SK-N-SH treated with all-trans-retinoic acid at 6 μM for 48 hours (cell line): ENCODE data around the gene NACA2.

Experiments
- ATAC-seq: fragments of 200-7000 bp; cut with Tn5 transposase; 3 replicates; pipeline ENCODE4 v1.9.1; 2020; ENCODE audit warnings: mild to moderate bottlenecking, moderate library complexity
- ARNTL ChIP-seq: fragments of 450-650 bp; formaldehyde crosslinking; IDR thresholded peaks from 2 replicates; pipeline ENCODE4 v1.5.0; 2020; ENCODE audit warnings: low read depth, mild to moderate bottlenecking, moderate library complexity, borderline replicate concordance
- BACH2 ChIP-seq: fragments of 250-450 bp; sonication (Bioruptor Pico); IDR thresholded peaks from 2 replicates; pipeline ENCODE4 v1.9.0; 2021; ENCODE audit warnings: mild to moderate bottlenecking, borderline replicate concordance
- CSDC2 ChIP-seq: fragments of 250-450 bp; sonication (Bioruptor Pico); IDR thresholded peaks from 2 replicates; pipeline ENCODE4 v1.5.0; 2020; ENCODE audit warnings: mild to moderate bottlenecking, moderate library complexity
- ESRRG ChIP-seq: fragments of 250-450 bp; sonication (Bioruptor Pico); IDR thresholded peaks from 2 replicates; pipeline ENCODE4 v1.6.1; 2021; ENCODE audit warnings: mild to moderate bottlenecking
- GLIS3 ChIP-seq: fragments of 250-450 bp; sonication (Bioruptor Pico); IDR thresholded peaks from 2 replicates; pipeline ENCODE4 v1.5.0; 2020; ENCODE audit warnings: mild to moderate bottlenecking, moderate library complexity
- ISL1 ChIP-seq: fragments of 250-450 bp; sonication (Bioruptor Pico); IDR thresholded peaks from 2 replicates; pipeline ENCODE4 v2.1.2; 2022; ENCODE audit warnings: mild to moderate bottlenecking, moderate library complexity
- OSR1 ChIP-seq: fragments of 250-450 bp; sonication (Bioruptor Pico); IDR thresholded peaks from 2 replicates; pipeline ENCODE4 v1.8.0; 2022; ENCODE audit warnings: moderate library complexity, mild to moderate bottlenecking, inconsistent platforms
- PPARA ChIP-seq: fragments of 250-450 bp; sonication (Bioruptor Pico); IDR thresholded peaks from 2 replicates; pipeline ENCODE4 v1.5.0; 2020; ENCODE audit warnings: mild to moderate bottlenecking, borderline replicate concordance
- RARB ChIP-seq: fragments of 250-450 bp; sonication (Bioruptor Pico); IDR thresholded peaks from 2 replicates; pipeline ENCODE4 v1.8.0; 2021; ENCODE audit warnings: mild to moderate bottlenecking, moderate library complexity
- SNAI2 ChIP-seq: fragments of 250-450 bp; sonication (Bioruptor Pico); IDR thresholded peaks from 2 replicates; pipeline ENCODE4 v1.5.0; 2020; ENCODE audit warnings: mild to moderate bottlenecking, moderate library complexity
- TOX ChIP-seq: fragments of 250-450 bp; sonication (Bioruptor Pico); IDR thresholded peaks from 2 replicates; pipeline ENCODE4 v1.8.0; 2021; ENCODE audit warnings: mild to moderate bottlenecking, moderate library complexity, borderline replicate concordance
- ZC3H10 ChIP-seq: fragments of 250-450 bp; sonication (Bioruptor Pico); IDR thresholded peaks from 2 replicates; pipeline ENCODE4 v1.5.1; 2021; ENCODE audit warnings: mild to moderate bottlenecking, moderate library complexity
- ZFP3 ChIP-seq: fragments of 250-450 bp; sonication (Bioruptor Pico); IDR thresholded peaks from 2 replicates; pipeline ENCODE4 v1.5.0; 2020; ENCODE audit warnings: mild to moderate bottlenecking, moderate library complexity
- ZNF565 ChIP-seq: fragments of 450-650 bp; formaldehyde crosslinking; conservative IDR thresholded peaks from 2 replicates; pipeline ENCODE4 v1.5.0; 2020; ENCODE audit warnings: low read depth, mild to moderate bottlenecking, moderate library complexity
- ZNF70 ChIP-seq: fragments of 450-650 bp; formaldehyde crosslinking; IDR thresholded peaks from 2 replicates; pipeline ENCODE4 v1.5.0; 2020; ENCODE audit warnings: mild to moderate bottlenecking, moderate library complexity
- ZNF8 ChIP-seq: fragments of 450-650 bp; formaldehyde crosslinking; IDR thresholded peaks from 2 replicates; pipeline ENCODE4 v1.5.0; 2020; ENCODE audit warnings: mild to moderate bottlenecking, moderate library complexity
- TF ChIP-seq, protein P1 (sequence below): fragments of 250-450 bp; sonication (Bioruptor Pico); IDR thresholded peaks from 2 replicates; pipeline ENCODE4 v1.5.1; 2021; ENCODE audit warnings: mild to moderate bottlenecking, moderate library complexity
- TF ChIP-seq, protein P2 (sequence below): fragments of 250-450 bp; sonication (Bioruptor Pico); IDR thresholded peaks from 2 replicates; pipeline ENCODE4 v1.5.1; 2020; ENCODE audit warnings: low read depth, mild to moderate bottlenecking, moderate library complexity
- TF ChIP-seq, protein P3 (sequence below): fragments of 250-450 bp; sonication (Bioruptor Pico); IDR thresholded peaks from 2 replicates; pipeline ENCODE4 v1.5.0; 2020; ENCODE audit warnings: mild to moderate bottlenecking, moderate library complexity
- TF ChIP-seq, protein P4 (sequence below): fragments of 250-450 bp; sonication (Bioruptor Pico); IDR thresholded peaks from 2 replicates; pipeline ENCODE4 v1.8.0; 2020; ENCODE audit warnings: mild to moderate bottlenecking, moderate library complexity, borderline replicate concordance

Gene NACA2

DNA sequence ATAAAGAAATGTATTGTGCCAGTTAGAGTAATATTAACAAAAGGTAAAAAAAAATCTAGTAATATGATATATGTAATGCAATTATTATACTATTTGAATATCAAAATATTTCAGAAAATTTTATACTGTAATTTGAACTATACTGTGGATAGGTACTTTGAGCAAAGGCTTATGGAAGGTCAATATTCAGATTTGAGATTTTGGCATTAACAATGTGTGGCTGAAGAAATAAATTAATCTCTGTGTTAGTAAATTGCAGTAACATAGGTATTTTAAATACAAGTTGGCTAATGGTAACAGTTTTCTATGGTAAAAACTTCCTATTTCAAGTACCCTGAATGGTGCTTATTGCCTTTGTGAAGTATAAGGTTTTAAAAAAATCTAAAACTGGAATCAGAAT, 23.2 kb upstream of the NACA2 start:
- TF ChIP-seq SNAI2: no peak
- TF ChIP-seq BACH2 (CRISPR knock-in tag): no peak
- TF ChIP-seq ZFP3 (CRISPR knock-in tag): no peak
- TF ChIP-seq ESRRG (CRISPR knock-in tag): no peak
- TF ChIP-seq CSDC2 (CRISPR knock-in tag): no peak
- TF ChIP-seq ZNF8 (CRISPR knock-in tag): no peak
- no peak for TF ChIP-seq RARB (CRISPR knock-in tag)
- no peak for TF ChIP-seq OSR1
- TF ChIP-seq TOX (CRISPR knock-in tag): no peak

DNA sequence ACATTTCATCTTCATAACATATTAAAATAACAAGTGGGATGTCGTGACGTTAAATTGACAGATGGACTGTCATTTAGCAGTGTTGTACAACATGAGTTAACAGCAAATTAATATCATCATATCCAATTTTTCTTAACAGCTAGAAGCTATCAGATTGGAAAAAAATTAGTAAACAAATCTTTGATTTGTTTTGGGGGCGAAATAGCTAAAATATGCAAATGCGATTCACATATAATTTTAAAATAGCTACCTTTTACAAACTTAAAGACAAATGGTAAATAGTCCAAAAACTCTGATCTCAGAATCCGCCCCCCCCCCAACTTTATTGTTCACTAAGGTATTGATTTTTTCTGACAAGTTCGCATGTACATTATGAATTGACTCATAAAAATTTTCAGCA, 20.3 kb upstream of the NACA2 start:
- ATAC-seq: no peak

More for the DNA sequence above, 23.2 kb upstream of the NACA2 start:
- ATAC-seq: no peak

DNA sequence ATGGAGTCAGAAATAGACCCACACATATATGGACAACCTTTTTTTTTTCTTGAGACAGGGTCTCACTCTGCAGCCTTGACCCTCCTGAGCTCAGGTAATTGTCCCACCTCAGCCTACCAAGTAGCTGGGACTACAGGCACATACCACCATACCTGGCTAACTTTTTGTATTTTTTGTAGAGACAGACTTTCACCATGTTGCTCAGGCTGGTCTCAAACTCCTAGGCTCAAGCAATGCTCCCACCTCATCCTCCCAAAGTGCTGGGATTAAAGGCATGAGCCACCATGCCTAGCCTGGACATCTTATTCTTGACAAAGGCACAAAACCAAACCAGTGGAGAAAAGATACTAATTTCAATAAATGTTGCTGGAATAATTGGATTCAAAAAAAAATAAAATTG, 14.7 kb upstream of the NACA2 start:
- ATAC-seq: no peak
- TF ChIP-seq, protein P1, sequence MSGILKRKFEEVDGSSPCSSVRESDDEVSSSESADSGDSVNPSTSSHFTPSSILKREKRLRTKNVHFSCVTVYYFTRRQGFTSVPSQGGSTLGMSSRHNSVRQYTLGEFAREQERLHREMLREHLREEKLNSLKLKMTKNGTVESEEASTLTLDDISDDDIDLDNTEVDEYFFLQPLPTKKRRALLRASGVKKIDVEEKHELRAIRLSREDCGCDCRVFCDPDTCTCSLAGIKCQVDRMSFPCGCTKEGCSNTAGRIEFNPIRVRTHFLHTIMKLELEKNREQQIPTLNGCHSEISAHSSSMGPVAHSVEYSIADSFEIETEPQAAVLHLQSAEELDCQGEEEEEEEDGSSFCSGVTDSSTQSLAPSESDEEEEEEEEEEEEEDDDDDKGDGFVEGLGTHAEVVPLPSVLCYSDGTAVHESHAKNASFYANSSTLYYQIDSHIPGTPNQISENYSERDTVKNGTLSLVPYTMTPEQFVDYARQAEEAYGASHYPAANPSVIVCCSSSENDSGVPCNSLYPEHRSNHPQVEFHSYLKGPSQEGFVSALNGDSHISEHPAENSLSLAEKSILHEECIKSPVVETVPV (CRISPR knock-in tag): no peak
- TF ChIP-seq OSR1 (no peak), BACH2 (CRISPR knock-in tag) (no peak), ZC3H10 (CRISPR knock-in tag) (no peak), CSDC2 (CRISPR knock-in tag) (no peak), ZFP3 (CRISPR knock-in tag) (no peak), GLIS3 (CRISPR knock-in tag) (no peak), ZNF565 (no peak)
- TF ChIP-seq, protein P2, sequence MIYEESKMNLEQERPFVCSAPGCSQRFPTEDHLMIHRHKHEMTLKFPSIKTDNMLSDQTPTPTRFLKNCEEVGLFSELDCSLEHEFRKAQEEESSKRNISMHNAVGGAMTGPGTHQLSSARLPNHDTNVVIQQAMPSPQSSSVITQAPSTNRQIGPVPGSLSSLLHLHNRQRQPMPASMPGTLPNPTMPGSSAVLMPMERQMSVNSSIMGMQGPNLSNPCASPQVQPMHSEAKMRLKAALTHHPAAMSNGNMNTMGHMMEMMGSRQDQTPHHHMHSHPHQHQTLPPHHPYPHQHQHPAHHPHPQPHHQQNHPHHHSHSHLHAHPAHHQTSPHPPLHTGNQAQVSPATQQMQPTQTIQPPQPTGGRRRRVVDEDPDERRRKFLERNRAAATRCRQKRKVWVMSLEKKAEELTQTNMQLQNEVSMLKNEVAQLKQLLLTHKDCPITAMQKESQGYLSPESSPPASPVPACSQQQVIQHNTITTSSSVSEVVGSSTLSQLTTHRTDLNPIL (CRISPR knock-in tag): no peak
- TF ChIP-seq, protein P3, sequence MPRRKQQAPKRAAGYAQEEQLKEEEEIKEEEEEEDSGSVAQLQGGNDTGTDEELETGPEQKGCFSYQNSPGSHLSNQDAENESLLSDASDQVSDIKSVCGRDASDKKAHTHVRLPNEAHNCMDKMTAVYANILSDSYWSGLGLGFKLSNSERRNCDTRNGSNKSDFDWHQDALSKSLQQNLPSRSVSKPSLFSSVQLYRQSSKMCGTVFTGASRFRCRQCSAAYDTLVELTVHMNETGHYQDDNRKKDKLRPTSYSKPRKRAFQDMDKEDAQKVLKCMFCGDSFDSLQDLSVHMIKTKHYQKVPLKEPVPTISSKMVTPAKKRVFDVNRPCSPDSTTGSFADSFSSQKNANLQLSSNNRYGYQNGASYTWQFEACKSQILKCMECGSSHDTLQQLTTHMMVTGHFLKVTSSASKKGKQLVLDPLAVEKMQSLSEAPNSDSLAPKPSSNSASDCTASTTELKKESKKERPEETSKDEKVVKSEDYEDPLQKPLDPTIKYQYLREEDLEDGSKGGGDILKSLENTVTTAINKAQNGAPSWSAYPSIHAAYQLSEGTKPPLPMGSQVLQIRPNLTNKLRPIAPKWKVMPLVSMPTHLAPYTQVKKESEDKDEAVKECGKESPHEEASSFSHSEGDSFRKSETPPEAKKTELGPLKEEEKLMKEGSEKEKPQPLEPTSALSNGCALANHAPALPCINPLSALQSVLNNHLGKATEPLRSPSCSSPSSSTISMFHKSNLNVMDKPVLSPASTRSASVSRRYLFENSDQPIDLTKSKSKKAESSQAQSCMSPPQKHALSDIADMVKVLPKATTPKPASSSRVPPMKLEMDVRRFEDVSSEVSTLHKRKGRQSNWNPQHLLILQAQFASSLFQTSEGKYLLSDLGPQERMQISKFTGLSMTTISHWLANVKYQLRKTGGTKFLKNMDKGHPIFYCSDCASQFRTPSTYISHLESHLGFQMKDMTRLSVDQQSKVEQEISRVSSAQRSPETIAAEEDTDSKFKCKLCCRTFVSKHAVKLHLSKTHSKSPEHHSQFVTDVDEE (CRISPR knock-in tag): no peak

More for the DNA sequence above, 20.3 kb upstream of the NACA2 start:
- TF ChIP-seq, protein P2 (CRISPR knock-in tag): no peak
- TF ChIP-seq OSR1 (no peak), ZNF8 (CRISPR knock-in tag) (no peak)
- TF ChIP-seq, all 23 proteins: peak for 0

DNA sequence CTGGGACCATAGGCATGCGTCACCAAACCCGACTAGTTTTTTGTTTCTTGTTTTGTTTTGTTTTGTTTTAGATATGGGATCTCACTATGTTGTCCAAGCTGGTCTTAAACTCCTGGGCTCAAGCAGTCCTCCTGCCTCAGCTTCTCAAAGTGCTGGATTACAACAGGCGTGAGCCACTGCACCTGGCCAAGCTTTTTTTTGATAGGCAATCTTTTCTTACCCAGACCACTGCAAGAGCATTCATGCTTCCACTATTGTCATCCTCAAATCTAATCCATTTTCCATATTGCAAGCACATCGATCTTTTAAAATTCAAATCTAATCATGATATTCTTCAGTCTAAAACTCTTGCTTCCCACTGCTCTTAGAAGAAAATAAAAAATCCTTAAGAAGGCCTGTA, 10.3 kb upstream of the NACA2 start:
- TF ChIP-seq ZFP3 (CRISPR knock-in tag): no peak
- no peak for TF ChIP-seq CSDC2 (CRISPR knock-in tag)
- TF ChIP-seq ARNTL (CRISPR knock-in tag): no peak
- no peak for TF ChIP-seq ZNF8 (CRISPR knock-in tag)
- TF ChIP-seq ISL1 (CRISPR knock-in tag): no peak
- ATAC-seq: no peak

DNA sequence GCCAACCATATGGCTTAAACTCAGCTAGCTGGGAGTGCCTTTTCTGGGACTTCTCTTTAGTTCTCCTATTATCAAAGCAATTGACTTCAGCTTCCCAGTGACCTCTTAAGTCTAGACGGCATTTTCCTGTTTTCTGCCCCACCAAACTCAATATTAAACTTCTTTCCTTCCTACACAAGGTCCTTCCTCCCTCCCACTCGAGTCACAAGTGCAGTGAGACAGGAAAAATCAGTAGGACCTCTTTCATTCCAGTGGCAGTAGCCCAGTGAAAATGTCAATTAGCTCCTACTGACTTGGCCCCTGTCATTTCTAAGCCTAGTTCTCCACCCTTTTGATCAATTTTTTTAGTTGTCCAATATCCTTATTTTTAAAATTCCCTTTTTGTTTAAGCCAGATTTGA, 9.6 kb upstream of the NACA2 start:
- no peak for ATAC-seq
- TF ChIP-seq OSR1 (no peak), PPARA (CRISPR knock-in tag) (no peak), ZNF70 (no peak), ZFP3 (CRISPR knock-in tag) (no peak), SNAI2 (no peak), RARB (CRISPR knock-in tag) (no peak)
- TF ChIP-seq, protein P3 (CRISPR knock-in tag): no peak
- TF ChIP-seq, protein P4, sequence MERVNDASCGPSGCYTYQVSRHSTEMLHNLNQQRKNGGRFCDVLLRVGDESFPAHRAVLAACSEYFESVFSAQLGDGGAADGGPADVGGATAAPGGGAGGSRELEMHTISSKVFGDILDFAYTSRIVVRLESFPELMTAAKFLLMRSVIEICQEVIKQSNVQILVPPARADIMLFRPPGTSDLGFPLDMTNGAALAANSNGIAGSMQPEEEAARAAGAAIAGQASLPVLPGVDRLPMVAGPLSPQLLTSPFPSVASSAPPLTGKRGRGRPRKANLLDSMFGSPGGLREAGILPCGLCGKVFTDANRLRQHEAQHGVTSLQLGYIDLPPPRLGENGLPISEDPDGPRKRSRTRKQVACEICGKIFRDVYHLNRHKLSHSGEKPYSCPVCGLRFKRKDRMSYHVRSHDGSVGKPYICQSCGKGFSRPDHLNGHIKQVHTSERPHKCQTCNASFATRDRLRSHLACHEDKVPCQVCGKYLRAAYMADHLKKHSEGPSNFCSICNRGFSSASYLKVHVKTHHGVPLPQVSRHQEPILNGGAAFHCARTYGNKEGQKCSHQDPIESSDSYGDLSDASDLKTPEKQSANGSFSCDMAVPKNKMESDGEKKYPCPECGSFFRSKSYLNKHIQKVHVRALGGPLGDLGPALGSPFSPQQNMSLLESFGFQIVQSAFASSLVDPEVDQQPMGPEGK (CRISPR knock-in tag): no peak
- TF ChIP-seq, all 23 proteins: peak for 0
